ENCODE measurements around the gene TXNRD3. TPM values are rescaled to one million over a fixed set of nuclear protein-coding genes. Genes with fewer than 3 reads are reported as not detected.

Gene TXNRD3
- total RNA-seq, 2 donors from 2014 or later: 10.6 to 13.5 TPM

DNA sequence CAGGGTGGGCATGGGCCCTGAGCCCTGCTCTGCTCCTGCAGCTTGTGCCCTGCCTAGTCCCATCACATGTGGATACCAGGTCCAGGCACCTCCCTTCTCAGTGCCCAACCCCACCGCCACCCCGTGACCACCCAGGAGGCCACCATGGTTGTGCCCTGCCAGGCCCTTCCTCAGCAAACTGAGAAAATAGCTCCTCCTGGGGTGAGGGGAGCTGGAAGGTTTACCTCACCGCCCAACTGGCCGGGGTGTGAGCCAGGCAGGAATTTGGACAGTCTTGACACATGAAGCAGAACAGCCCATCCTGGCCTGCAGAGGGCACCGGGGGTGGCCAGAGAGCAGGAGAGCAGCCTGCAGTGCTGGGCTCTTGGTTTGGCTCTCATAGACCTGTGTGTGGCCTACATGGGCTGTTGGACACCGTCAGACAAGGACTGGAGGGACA is 84.8 kb downstream of the TXNRD3 start:
- no peak overlapping the region for H3K4me3 ChIP-seq
- 14 to 65% methylated on average over 1 to 6 of the region's 6 CpGs for WGBS, 2 donors
- no peaks in the 10 kb centered on the region for H3K4me1 ChIP-seq
- TF ChIP-seq CTCF (IDR thresholded peaks at IDR 0.05) (no peak), POLR2A (IDR thresholded peaks at IDR 0.05) (no peak)
- intact Hi-C loops (cut with DNase I): no loop called here
- no peaks in the 10 kb centered on the region for H3K27me3 ChIP-seq
- no peaks in the 10 kb centered on the region for H3K36me3 ChIP-seq (replicated peaks in 1 of 2; ENCODE audit: insufficient read depth in 1 of 2, low read depth in 2 of 2)
- ATAC-seq (no peak), DNase-seq (no peak)
- H3K9me3 ChIP-seq: no peaks in the 10 kb centered on the region
- H3K27ac ChIP-seq: no peak overlapping the region

GRCh38 chr3:126569390-126569975 is 85.4 kb downstream of the TXNRD3 start:
- no peak overlapping the region for H3K27ac ChIP-seq
- WGBS, 2 donors: 76 to 82% methylated on average over 6 to 9 of the region's 9 CpGs
- no peaks in the 10 kb centered on the region for H3K4me1 ChIP-seq
- ATAC-seq: no peak
- intact Hi-C loops (cut with DNase I): no loop called here
- H3K27me3 ChIP-seq: no peaks in the 10 kb centered on the region
- H3K9me3 ChIP-seq: no peaks in the 10 kb centered on the region
- no peaks in the 10 kb centered on the region for H3K36me3 ChIP-seq (replicated peaks in 1 of 2; ENCODE audit: insufficient read depth in 1 of 2, low read depth in 2 of 2)
- H3K4me3 ChIP-seq: no peak overlapping the region
- DNase-seq: no peak
- TF ChIP-seq CTCF (IDR thresholded peaks at IDR 0.05) (no peak), POLR2A (IDR thresholded peaks at IDR 0.05) (no peak)

DNA sequence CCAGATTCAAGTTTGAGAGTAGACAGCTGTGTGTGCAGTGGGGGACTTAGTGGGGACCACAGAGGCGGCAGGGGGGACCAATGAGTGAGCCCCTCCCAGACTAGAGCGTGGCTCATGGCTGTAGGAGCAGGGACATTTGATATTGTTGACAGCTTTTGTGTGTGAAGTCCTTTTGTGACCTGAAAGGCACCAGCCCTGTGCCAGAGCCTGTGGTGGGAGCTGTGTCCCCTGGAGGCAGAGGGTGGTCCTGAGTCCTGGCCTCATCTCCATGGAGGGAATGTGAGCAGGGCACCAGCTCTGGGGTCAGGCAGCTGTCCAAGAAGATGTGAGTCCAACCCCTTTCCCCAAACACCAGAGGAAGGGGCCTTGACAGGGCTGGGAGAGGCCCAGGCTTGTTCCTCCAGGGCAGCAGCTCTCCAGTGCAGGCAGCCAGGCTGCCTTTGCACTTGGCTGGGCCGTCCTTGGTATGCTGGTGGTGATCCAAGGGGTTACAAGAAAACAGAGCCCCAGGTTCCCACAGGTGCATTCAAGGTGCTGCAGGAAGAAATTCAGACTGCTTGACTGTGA is 86.1 kb downstream of the TXNRD3 start:
- Histone ChIP-seq H3K36me3 (replicated peaks in 1 of 2; ENCODE audit: insufficient read depth in 1 of 2, low read depth in 2 of 2) (no peaks in the 10 kb centered on the region), H3K27ac (no peak overlapping the region), H3K27me3 (no peaks in the 10 kb centered on the region), H3K4me1 (no peaks in the 10 kb centered on the region), H3K4me3 (no peak overlapping the region), H3K9me3 (no peaks in the 10 kb centered on the region)
- WGBS, 2 donors: 62 to 67% methylated on average over 2 to 3 of the region's 3 CpGs
- no peak for ATAC-seq
- TF ChIP-seq POLR2A (IDR thresholded peaks at IDR 0.05) (no peak), CTCF (IDR thresholded peaks at IDR 0.05) (no peak)
- intact Hi-C loops (cut with DNase I): no loop called here
- no peak for DNase-seq

DNA sequence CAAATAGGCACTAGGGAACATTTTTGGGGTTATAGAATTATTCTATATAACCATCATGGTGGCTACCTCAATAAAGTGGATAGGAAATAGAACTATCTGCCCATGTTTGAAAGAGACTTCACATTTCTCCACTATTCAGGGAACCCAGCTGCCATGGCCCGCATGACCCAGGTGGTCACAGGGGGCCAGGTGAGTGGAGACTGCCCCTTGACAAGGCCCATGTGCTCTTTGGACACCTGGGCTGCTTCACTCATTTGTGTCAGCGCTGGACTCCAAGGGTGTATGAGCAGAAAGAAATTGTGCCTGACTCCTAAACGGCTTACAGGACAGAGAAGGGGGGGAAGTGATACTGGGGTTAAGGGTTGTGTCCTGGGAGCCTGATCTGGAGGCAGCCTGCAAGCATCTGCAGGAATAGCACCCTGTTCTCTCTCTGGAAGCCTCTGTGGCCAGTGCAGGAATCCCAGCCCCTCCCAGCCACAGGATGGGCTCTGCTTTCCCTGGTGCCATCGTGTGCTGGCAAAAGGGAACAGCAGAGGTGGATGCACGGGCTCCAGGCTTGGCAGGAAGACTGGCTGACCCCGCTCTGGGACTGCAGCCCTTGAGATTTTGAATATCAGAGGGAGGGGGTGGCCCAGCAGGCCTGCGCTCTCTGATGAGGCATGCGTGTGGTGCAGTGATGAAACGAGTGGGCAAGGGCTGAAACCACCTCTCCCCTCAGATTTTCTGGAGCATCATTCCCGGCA is 87.1 kb downstream of the TXNRD3 start:
- Histone ChIP-seq H3K4me1 (no peaks in the 10 kb centered on the region), H3K4me3 (no peak overlapping the region), H3K36me3 (replicated peaks in 1 of 2; ENCODE audit: insufficient read depth in 1 of 2, low read depth in 2 of 2) (no peaks in the 10 kb centered on the region), H3K9me3 (no peaks in the 10 kb centered on the region), H3K27me3 (no peaks in the 10 kb centered on the region), H3K27ac (no peak overlapping the region)
- TF ChIP-seq POLR2A (IDR thresholded peaks at IDR 0.05): no peak
- TF ChIP-seq CTCF (IDR thresholded peaks at IDR 0.05): no peak
- no peak for DNase-seq
- 41 to 53% methylated on average over 9 to 10 of the region's 10 CpGs for WGBS, 2 donors
- intact Hi-C loops (cut with DNase I): no loop called here
- ATAC-seq: no peak
